Mesendoderm (in vitro differentiated cells): ENCODE measurements around the gene PLEKHD1.

Source experiments
- DNase-seq: peaks from one replicate; pipeline ENCODE4 v3.0.0; 2013
- H2AK5ac ChIP-seq: 2 replicates; pipeline ENCODE4 v1.6.1; 2013; ENCODE audit warnings: low read length, inconsistent platforms
- H2BK120ac ChIP-seq: 2 replicates; pipeline ENCODE4 v1.6.1; 2013; ENCODE audit warnings: low read depth, mild to moderate bottlenecking, low read length, moderate library complexity, mixed read lengths
- H2BK15ac ChIP-seq: replicated peaks from 2 replicates; pipeline ENCODE4 v1.6.1; 2013; ENCODE audit warnings: low read depth, mild to moderate bottlenecking, moderate library complexity
- H2BK5ac ChIP-seq: 2 replicates; pipeline ENCODE4 v1.6.1; 2013; ENCODE audit warnings: low read length, inconsistent platforms
- H3K18ac ChIP-seq: 2 replicates; pipeline ENCODE4 v1.6.1; 2013; ENCODE audit warnings: mild to moderate bottlenecking, low read length, mixed read lengths
- H3K23ac ChIP-seq: one replicate; pipeline ENCODE4 v1.6.1; 2013; ENCODE audit warnings: low read length
- H3K27ac ChIP-seq: 2 replicates; pipeline ENCODE4 v1.5.1; 2013; ENCODE audit warnings: low read depth, mild to moderate bottlenecking, inconsistent platforms, low read length, moderate library complexity
- H3K27me3 ChIP-seq: 2 replicates; pipeline ENCODE4 v1.6.1; 2013; ENCODE audit warnings: low read length, control low read depth, mild to moderate bottlenecking, inconsistent platforms; ENCODE audit not compliant: insufficient read depth, poor library complexity
- H3K36me3 ChIP-seq: 2 replicates; pipeline ENCODE4 v1.6.1; 2013; ENCODE audit warnings: low read length, inconsistent platforms; ENCODE audit not compliant: control insufficient read depth, insufficient read depth
- H3K4ac ChIP-seq: one replicate; pipeline ENCODE4 v1.6.1; 2013; ENCODE audit warnings: low read depth, mild to moderate bottlenecking, low read length, moderate library complexity
- H3K4me1 ChIP-seq: 2 replicates; pipeline ENCODE4 v1.6.1; 2013; ENCODE audit warnings: low read depth, low read length, inconsistent platforms; ENCODE audit not compliant: control insufficient read depth
- H3K4me2 ChIP-seq: 2 replicates; pipeline ENCODE4 v1.6.1; 2013; ENCODE audit warnings: low read length
- H3K4me3 ChIP-seq: 2 replicates; pipeline ENCODE4 v1.5.1; 2013; ENCODE audit warnings: mild to moderate bottlenecking, low read length
- H3K56ac ChIP-seq: one replicate; pipeline ENCODE4 v1.6.1; 2013; ENCODE audit warnings: low read length
- H3K79me1 ChIP-seq: 2 replicates; pipeline ENCODE4 v1.6.1; 2013; ENCODE audit warnings: low read length, inconsistent platforms
- H3K79me2 ChIP-seq: 2 replicates; pipeline ENCODE4 v1.6.1; 2013; ENCODE audit warnings: mild to moderate bottlenecking, low read length; ENCODE audit not compliant: control insufficient read depth, insufficient read depth
- H3K9ac ChIP-seq: 2 replicates; pipeline ENCODE4 v1.6.1; 2013; ENCODE audit warnings: low read length, inconsistent platforms
- H4K5ac ChIP-seq: one replicate; pipeline ENCODE4 v1.6.1; 2013; ENCODE audit warnings: low read length
- H4K8ac ChIP-seq: one replicate; pipeline ENCODE4 v1.6.1; 2013; ENCODE audit warnings: low read depth, mild to moderate bottlenecking, control low read depth, low read length, moderate library complexity
- WGBS: extraction: QIAGEN DNeasy Blood & Tissue Kit; methylation state at CpG from one replicate; pipeline ENCODE4 v1.1.7; 2013; ENCODE audit warnings: low lambda C conversion rate, missing lambda C conversion rate; ENCODE audit not compliant: insufficient coverage; ENCODE audit errors: extremely low coverage; 5-methylcytosine and 5-hydroxymethylcytosine counted together

The PLEKHD1 gene

GRCh38 chr14:69539631-69540410, 55.3 kb downstream of the PLEKHD1 start:
- Histone ChIP-seq H3K23ac (no peak overlapping the region), H3K18ac (no peak overlapping the region), H3K4ac (no peak overlapping the region), H3K36me3 (no peaks in the 10 kb centered on the region), H2AK5ac (no peak overlapping the region), H4K5ac (no peak overlapping the region), H2BK15ac (no peak overlapping the region), H3K56ac (no peak overlapping the region), H3K27me3 (no peaks in the 10 kb centered on the region), H3K79me2 (no peaks in the 10 kb centered on the region), H2BK120ac (no peak overlapping the region), H3K4me2 (no peak overlapping the region), H3K79me1 (no peaks in the 10 kb centered on the region), H3K27ac (no peak overlapping the region), H3K9ac (no peak overlapping the region), H3K4me1 (no peaks in the 10 kb centered on the region), H2BK5ac (no peak overlapping the region), H3K4me3 (no peak overlapping the region), H4K8ac (no peak overlapping the region)
- no CpG with 5 or more reads among the region's 6 CpGs for WGBS
- no peak for DNase-seq

- no peak overlapping the region for H2BK15ac ChIP-seq
- H3K4ac ChIP-seq: no peak overlapping the region
- H2BK5ac ChIP-seq: no peak overlapping the region
- no peaks in the 10 kb centered on the region for H3K4me1 ChIP-seq
- H3K27me3 ChIP-seq: no peaks in the 10 kb centered on the region
- no peak overlapping the region for H3K9ac ChIP-seq
- H3K18ac ChIP-seq: no peak overlapping the region
- no peak overlapping the region for H3K4me3 ChIP-seq
- H4K8ac ChIP-seq: no peak overlapping the region
- H4K5ac ChIP-seq: no peak overlapping the region
- H2BK120ac ChIP-seq: no peak overlapping the region
- no CpG with 5 or more reads among the region's 5 CpGs for WGBS
- H2AK5ac ChIP-seq: no peak overlapping the region
- H3K23ac ChIP-seq: no peak overlapping the region
- no peaks in the 10 kb centered on the region for H3K36me3 ChIP-seq
- no peak overlapping the region for H3K56ac ChIP-seq
- H3K27ac ChIP-seq: no peak overlapping the region
- no peak overlapping the region for H3K4me2 ChIP-seq
- DNase-seq: no peak
- H3K79me2 ChIP-seq: no peaks in the 10 kb centered on the region
- H3K79me1 ChIP-seq: no peaks in the 10 kb centered on the region
Measured at GRCh38 chr14:69540654-69541335, 56.3 kb downstream of the PLEKHD1 start.

- no peaks in the 10 kb centered on the region for H3K4me1 ChIP-seq
- no peaks in the 10 kb centered on the region for H3K79me1 ChIP-seq
- no peak overlapping the region for H3K9ac ChIP-seq
- WGBS: no CpG with 5 or more reads among the region's 2 CpGs
- no peaks in the 10 kb centered on the region for H3K79me2 ChIP-seq
- no peak overlapping the region for H2AK5ac ChIP-seq
- H3K18ac ChIP-seq: no peak overlapping the region
- no peak overlapping the region for H4K8ac ChIP-seq
- H3K4ac ChIP-seq: no peak overlapping the region
- no peaks in the 10 kb centered on the region for H3K27me3 ChIP-seq
- DNase-seq: no peak
- H3K4me3 ChIP-seq: no peak overlapping the region
- no peak overlapping the region for H3K23ac ChIP-seq
- no peak overlapping the region for H2BK15ac ChIP-seq
- no peak overlapping the region for H2BK120ac ChIP-seq
- H3K36me3 ChIP-seq: no peaks in the 10 kb centered on the region
- no peak overlapping the region for H4K5ac ChIP-seq
- H2BK5ac ChIP-seq: no peak overlapping the region
- no peak overlapping the region for H3K4me2 ChIP-seq
- no peak overlapping the region for H3K27ac ChIP-seq
- H3K56ac ChIP-seq: no peak overlapping the region
Measured at GRCh38 chr14:69542311-69542710, 57.8 kb downstream of the PLEKHD1 start.

- no peak overlapping the region for H3K4me3 ChIP-seq
- peak; percentile 85 for DNase-seq
- no peak overlapping the region for H2BK5ac ChIP-seq
- no CpG with 5 or more reads among the region's 12 CpGs for WGBS
- no peaks in the 10 kb centered on the region for H3K79me1 ChIP-seq
- H3K36me3 ChIP-seq: no peaks in the 10 kb centered on the region
- H4K5ac ChIP-seq: no peak overlapping the region
- H2BK15ac ChIP-seq: no peak overlapping the region
- H2BK120ac ChIP-seq: no peak overlapping the region
- H3K9ac ChIP-seq: no peak overlapping the region
- no peak overlapping the region for H3K23ac ChIP-seq
- H3K27ac ChIP-seq: no peak overlapping the region
- H4K8ac ChIP-seq: no peak overlapping the region
- H3K18ac ChIP-seq: no peak overlapping the region
- no peak overlapping the region for H3K4ac ChIP-seq
- H3K4me2 ChIP-seq: no peak overlapping the region
- H2AK5ac ChIP-seq: no peak overlapping the region
- H3K56ac ChIP-seq: no peak overlapping the region
- no peaks in the 10 kb centered on the region for H3K27me3 ChIP-seq
- H3K79me2 ChIP-seq: no peaks in the 10 kb centered on the region
- H3K4me1 ChIP-seq: no peaks in the 10 kb centered on the region
Measured at GRCh38 chr14:69543341-69544115, 59.0 kb downstream of the PLEKHD1 start.

- DNase-seq: peak; percentile 96
- H3K27ac ChIP-seq: peak overlapping the region; percentile 74
Measured at GRCh38 chr14:69547701-69548348, 63.3 kb downstream of the PLEKHD1 start.

More at GRCh38 chr14:69547701-69548348, 63.3 kb downstream of the PLEKHD1 start:
- peak overlapping the region; percentile 83 for H3K9ac ChIP-seq
- H3K4ac ChIP-seq: no peak overlapping the region
- H3K79me1 ChIP-seq: no peaks in the 10 kb centered on the region
- H3K4me3 ChIP-seq: peak overlapping the region; percentile 23
- no peaks in the 10 kb centered on the region for H3K27me3 ChIP-seq
- peak overlapping the region; percentile 81 for H3K23ac ChIP-seq
- H2BK120ac ChIP-seq: no peak overlapping the region
- WGBS: no CpG with 5 or more reads among the region's 46 CpGs
- H4K5ac ChIP-seq: no peak overlapping the region
- peak overlapping the region; percentile 70 for H3K4me2 ChIP-seq
- H3K4me1 ChIP-seq: no peaks in the 10 kb centered on the region
- peak overlapping the region; percentile 96 for H3K56ac ChIP-seq
- no peaks in the 10 kb centered on the region for H3K36me3 ChIP-seq
- peak overlapping the region; percentile 16 for H4K8ac ChIP-seq
- peak overlapping the region; percentile 84 for H2BK5ac ChIP-seq
- H3K18ac ChIP-seq: peak overlapping the region; percentile 30
- no peak overlapping the region for H2BK15ac ChIP-seq
- H2AK5ac ChIP-seq: no peak overlapping the region
- H3K79me2 ChIP-seq: no peaks in the 10 kb centered on the region
